ENCODE results near the gene BARHL1. TPM values are rescaled to one million over a fixed set of nuclear protein-coding genes. Genes with fewer than 3 reads are reported as not detected.
A peak's percentile ranks its signal among the peaks of the same experiment; 100 is the strongest.

The BARHL1 gene
- total and polyA plus RNA-seq, 2 experiments from 2014 or later, result not detected

DNA sequence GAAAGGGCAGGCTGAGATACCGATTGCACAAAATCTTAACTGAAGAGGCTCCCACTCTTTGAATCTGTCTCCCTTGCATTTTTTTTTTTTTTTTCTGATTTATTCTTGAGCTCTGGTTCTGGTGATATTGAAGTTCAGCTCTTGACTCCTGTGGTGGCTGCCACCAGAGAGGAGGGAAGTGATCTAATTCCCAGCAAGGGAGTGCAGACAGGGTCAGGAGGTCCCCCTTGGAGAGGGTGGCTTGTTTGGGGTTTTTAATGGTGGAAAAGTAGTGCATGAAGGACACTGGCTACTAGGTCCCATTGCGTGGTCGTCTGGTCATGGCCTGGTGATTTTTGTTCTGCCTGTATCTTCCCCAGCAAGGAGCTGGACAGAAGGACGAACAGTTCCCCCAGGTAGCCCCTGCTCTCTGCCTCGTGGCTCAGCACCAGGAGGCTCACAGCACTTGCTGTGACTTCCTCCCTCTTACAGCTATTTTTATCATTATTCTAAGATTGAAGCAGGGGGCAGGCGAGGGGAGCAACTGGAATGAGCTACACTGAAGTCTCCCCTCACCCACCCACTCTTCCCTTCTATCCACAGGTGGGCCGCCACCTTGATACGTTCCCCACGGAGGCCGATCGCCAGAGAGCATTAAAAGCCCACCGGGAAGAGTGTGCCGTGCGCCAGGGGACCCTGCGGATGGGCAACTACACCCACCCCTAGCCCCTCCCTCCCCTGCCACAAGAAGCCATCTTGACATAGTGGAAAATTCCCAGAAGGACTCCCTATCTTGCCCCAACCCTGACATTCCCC lies 10.4 kb upstream of the BARHL1 start (continued):
- no peak for TF ChIP-seq CREB1 (CRISPR knock-in tag; IDR thresholded peaks at IDR 0.05; ENCODE audit: low read depth)
- TF ChIP-seq NANOG (IDR thresholded peaks at IDR 0.05; ENCODE audit: borderline replicate concordance), result no peak
- TF ChIP-seq ETS1 (IDR thresholded peaks at IDR 0.05), result no peak

GRCh38 chr9:132572921-132573320 lies 9.5 kb upstream of the BARHL1 start:
- DNase-seq (ENCODE audit: low spot score) (peak; percentile 64), ATAC-seq (peak; percentile 71)
- H2AFZ ChIP-seq, result no peak overlapping the region
- H3K9me2 ChIP-seq (ENCODE audit: insufficient read depth), result no peaks in the 10 kb centered on the region
- H3K27ac ChIP-seq (ENCODE audit: low read depth), result no peak overlapping the region
- peaks cover 39% of the 10 kb centered on the region for H3K27me3 Mint-ChIP-seq (ENCODE audit: insufficient read depth, low read depth, poor library complexity)
- H3K27ac Mint-ChIP-seq, result no peak overlapping the region
- H3K36me3 ChIP-seq (ENCODE audit: insufficient read depth), result no peaks in the 10 kb centered on the region
- H3K4me2 ChIP-seq, result no peak overlapping the region
- H3F3A ChIP-seq (replicated peaks; ENCODE audit: low read depth), result no peaks in the 10 kb centered on the region
- H3K79me2 ChIP-seq (replicated peaks; ENCODE audit: insufficient read depth), result no peaks in the 10 kb centered on the region
- peaks cover 8% of the 10 kb centered on the region for H3K4me1 Mint-ChIP-seq
- H3K4me3 Mint-ChIP-seq, result no peak overlapping the region
- no peaks in the 10 kb centered on the region for H3K36me3 Mint-ChIP-seq (ENCODE audit: low read depth)
- H4K20me1 ChIP-seq (replicated peaks; ENCODE audit: insufficient read depth), result 0 out of 2 replicates have a peak, but pooled peaks cover under 1% of the 10 kb centered on the region
- H3K9me3 Mint-ChIP-seq, result no peaks in the 10 kb centered on the region
- peaks cover 28% of the 10 kb centered on the region for H3K27me3 ChIP-seq (ENCODE audit: insufficient read depth)
- H3K4me1 ChIP-seq (ENCODE audit: insufficient read depth), result no peaks in the 10 kb centered on the region
- no peak overlapping the region for H3K4me3 ChIP-seq
- TF ChIP-seq STAT1 (IDR thresholded peaks at IDR 0.05; ENCODE audit: unreplicated experiment) (no peak), POLR2AphosphoS5 (IDR thresholded peaks at IDR 0.05; ENCODE audit: low read depth) (no peak), CREB1 (CRISPR knock-in tag; IDR thresholded peaks at IDR 0.05; ENCODE audit: low read depth) (no peak), JUNB (IDR thresholded peaks at IDR 0.05; ENCODE audit: unreplicated experiment) (no peak), ZNF331 (CRISPR knock-in tag; IDR thresholded peaks at IDR 0.05; ENCODE audit: low read depth) (no peak), NANOG (IDR thresholded peaks at IDR 0.05; ENCODE audit: borderline replicate concordance) (no peak), CTCF (conservative IDR thresholded peaks at IDR 0.05; ENCODE audit: low read depth in 2 of 2) (no peak), ETS1 (IDR thresholded peaks at IDR 0.05) (no peak)
- TF ChIP-seq, protein P1, sequence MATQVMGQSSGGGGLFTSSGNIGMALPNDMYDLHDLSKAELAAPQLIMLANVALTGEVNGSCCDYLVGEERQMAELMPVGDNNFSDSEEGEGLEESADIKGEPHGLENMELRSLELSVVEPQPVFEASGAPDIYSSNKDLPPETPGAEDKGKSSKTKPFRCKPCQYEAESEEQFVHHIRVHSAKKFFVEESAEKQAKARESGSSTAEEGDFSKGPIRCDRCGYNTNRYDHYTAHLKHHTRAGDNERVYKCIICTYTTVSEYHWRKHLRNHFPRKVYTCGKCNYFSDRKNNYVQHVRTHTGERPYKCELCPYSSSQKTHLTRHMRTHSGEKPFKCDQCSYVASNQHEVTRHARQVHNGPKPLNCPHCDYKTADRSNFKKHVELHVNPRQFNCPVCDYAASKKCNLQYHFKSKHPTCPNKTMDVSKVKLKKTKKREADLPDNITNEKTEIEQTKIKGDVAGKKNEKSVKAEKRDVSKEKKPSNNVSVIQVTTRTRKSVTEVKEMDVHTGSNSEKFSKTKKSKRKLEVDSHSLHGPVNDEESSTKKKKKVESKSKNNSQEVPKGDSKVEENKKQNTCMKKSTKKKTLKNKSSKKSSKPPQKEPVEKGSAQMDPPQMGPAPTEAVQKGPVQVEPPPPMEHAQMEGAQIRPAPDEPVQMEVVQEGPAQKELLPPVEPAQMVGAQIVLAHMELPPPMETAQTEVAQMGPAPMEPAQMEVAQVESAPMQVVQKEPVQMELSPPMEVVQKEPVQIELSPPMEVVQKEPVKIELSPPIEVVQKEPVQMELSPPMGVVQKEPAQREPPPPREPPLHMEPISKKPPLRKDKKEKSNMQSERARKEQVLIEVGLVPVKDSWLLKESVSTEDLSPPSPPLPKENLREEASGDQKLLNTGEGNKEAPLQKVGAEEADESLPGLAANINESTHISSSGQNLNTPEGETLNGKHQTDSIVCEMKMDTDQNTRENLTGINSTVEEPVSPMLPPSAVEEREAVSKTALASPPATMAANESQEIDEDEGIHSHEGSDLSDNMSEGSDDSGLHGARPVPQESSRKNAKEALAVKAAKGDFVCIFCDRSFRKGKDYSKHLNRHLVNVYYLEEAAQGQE (IDR thresholded peaks at IDR 0.05; ENCODE audit: unreplicated experiment), result no peak
- TF ChIP-seq, protein P2, sequence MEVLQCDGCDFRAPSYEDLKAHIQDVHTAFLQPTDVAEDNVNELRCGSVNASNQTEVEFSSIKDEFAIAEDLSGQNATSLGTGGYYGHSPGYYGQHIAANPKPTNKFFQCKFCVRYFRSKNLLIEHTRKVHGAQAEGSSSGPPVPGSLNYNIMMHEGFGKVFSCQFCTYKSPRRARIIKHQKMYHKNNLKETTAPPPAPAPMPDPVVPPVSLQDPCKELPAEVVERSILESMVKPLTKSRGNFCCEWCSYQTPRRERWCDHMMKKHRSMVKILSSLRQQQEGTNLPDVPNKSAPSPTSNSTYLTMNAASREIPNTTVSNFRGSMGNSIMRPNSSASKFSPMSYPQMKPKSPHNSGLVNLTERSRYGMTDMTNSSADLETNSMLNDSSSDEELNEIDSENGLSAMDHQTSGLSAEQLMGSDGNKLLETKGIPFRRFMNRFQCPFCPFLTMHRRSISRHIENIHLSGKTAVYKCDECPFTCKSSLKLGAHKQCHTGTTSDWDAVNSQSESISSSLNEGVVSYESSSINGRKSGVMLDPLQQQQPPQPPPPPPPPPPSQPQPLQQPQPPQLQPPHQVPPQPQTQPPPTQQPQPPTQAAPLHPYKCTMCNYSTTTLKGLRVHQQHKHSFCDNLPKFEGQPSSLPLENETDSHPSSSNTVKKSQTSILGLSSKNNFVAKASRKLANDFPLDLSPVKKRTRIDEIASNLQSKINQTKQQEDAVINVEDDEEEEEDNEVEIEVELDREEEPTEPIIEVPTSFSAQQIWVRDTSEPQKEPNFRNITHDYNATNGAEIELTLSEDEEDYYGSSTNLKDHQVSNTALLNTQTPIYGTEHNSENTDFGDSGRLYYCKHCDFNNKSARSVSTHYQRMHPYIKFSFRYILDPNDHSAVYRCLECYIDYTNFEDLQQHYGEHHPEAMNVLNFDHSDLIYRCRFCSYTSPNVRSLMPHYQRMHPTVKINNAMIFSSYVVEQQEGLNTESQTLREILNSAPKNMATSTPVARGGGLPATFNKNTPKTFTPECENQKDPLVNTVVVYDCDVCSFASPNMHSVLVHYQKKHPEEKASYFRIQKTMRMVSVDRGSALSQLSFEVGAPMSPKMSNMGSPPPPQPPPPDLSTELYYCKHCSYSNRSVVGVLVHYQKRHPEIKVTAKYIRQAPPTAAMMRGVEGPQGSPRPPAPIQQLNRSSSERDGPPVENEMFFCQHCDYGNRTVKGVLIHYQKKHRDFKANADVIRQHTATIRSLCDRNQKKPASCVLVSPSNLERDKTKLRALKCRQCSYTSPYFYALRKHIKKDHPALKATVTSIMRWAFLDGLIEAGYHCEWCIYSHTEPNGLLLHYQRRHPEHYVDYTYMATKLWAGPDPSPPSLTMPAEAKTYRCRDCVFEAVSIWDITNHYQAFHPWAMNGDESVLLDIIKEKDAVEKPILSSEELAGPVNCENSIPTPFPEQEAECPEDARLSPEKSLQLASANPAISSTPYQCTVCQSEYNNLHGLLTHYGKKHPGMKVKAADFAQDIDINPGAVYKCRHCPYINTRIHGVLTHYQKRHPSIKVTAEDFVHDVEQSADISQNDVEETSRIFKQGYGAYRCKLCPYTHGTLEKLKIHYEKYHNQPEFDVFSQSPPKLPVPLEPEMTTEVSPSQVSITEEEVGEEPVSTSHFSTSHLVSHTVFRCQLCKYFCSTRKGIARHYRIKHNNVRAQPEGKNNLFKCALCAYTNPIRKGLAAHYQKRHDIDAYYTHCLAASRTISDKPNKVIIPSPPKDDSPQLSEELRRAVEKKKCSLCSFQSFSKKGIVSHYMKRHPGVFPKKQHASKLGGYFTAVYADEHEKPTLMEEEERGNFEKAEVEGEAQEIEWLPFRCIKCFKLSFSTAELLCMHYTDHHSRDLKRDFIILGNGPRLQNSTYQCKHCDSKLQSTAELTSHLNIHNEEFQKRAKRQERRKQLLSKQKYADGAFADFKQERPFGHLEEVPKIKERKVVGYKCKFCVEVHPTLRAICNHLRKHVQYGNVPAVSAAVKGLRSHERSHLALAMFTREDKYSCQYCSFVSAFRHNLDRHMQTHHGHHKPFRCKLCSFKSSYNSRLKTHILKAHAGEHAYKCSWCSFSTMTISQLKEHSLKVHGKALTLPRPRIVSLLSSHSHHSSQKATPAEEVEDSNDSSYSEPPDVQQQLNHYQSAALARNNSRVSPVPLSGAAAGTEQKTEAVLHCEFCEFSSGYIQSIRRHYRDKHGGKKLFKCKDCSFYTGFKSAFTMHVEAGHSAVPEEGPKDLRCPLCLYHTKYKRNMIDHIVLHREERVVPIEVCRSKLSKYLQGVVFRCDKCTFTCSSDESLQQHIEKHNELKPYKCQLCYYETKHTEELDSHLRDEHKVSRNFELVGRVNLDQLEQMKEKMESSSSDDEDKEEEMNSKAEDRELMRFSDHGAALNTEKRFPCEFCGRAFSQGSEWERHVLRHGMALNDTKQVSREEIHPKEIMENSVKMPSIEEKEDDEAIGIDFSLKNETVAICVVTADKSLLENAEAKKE (CRISPR knock-in tag; IDR thresholded peaks at IDR 0.05), result no peak
